GM12878 (cell line): ENCODE measurements around the gene ZBTB32. TPM values are rescaled to one million over a fixed set of nuclear protein-coding genes. Genes with fewer than 3 reads are reported as not detected.

Experiments
- ATAC-seq: fragments of 200-7000 bp; cut with Tn5 transposase; 3 replicates; pipeline ENCODE4 v1.9.1; 2020; ENCODE audit warnings: mild to moderate bottlenecking, moderate library complexity
- BruUV-seq: library from RNA; stranded (reverse); fragments of 400-500 nt; replicated peaks from 2 replicates; lab custom pipeline; 2021; lab: Mats Ljungman, UMichigan
- CTCF ChIA-PET: fragments of 300-600 bp; sonication (Branson Sonifier 250); formaldehyde crosslinking; extraction: SDS; loops from one replicate; lab custom pipeline; 2021; ENCODE audit warnings: inconsistent platforms; lab: Yijun Ruan, JAX
- POLR2A ChIA-PET: fragments of 350-600 bp; formaldehyde crosslinking; extraction: SDS; loops from one replicate; lab custom pipeline; 2021; ENCODE audit warnings: inconsistent platforms; lab: Charles Lee
- RAD21 ChIA-PET: fragments of 300-600 bp; sonication (Branson Sonifier 250); formaldehyde crosslinking; loops from one replicate; lab custom pipeline; 2023; ENCODE audit warnings: antibody characterized with exemption; ENCODE audit not compliant: unreplicated experiment; lab: Charles Lee
- SMC1A ChIA-PET: fragments of 300-600 bp; sonication (Branson Sonifier 250); formaldehyde crosslinking; loops from one replicate; lab custom pipeline; 2023; ENCODE audit not compliant: unreplicated experiment, uncharacterized antibody; lab: Charles Lee
- DNase-seq: peaks from one replicate; pipeline ENCODE4 v3.0.0-alpha.2; 2011; ENCODE audit warnings: low read depth, low spot score
- FAIRE-seq: peaks from 3 replicates; lab custom pipeline; 2011; peaks lifted over from hg19 to GRCh38; lab: Jason Lieb, UNC
- H2AFZ ChIP-seq: 2 replicates; pipeline ENCODE4 v1.6.0; 2011; ENCODE audit warnings: low read depth, low read length, control low read depth; ENCODE audit not compliant: control insufficient read depth
- H3K27ac ChIP-seq: 2 replicates; pipeline ENCODE4 v1.5.1; 2011; ENCODE audit warnings: control low read depth; ENCODE audit not compliant: control insufficient read depth, insufficient read depth
- H3K27me3 ChIP-seq, 2 experiments: replicated peaks in 1 of 2; 2 replicates each; pipeline versions ENCODE4 v1.6.0 to v1.6.1; 2011; ENCODE audit warnings: low read length in 1 of 2; ENCODE audit not compliant: control insufficient read depth in 2 of 2, insufficient read depth in 2 of 2
- H3K36me3 ChIP-seq, 2 experiments: 2 replicates each; pipeline ENCODE4 v1.5.1; 2011; ENCODE audit warnings: low read length in 1 of 2; ENCODE audit not compliant: control insufficient read depth in 2 of 2, insufficient read depth in 2 of 2
- H3K4me1 ChIP-seq: 2 replicates; pipeline ENCODE4 v1.6.1; 2011; ENCODE audit warnings: mild to moderate bottlenecking, low read length, moderate library complexity, mixed read lengths; ENCODE audit not compliant: control insufficient read depth, insufficient read depth
- H3K4me2 ChIP-seq: 2 replicates; pipeline ENCODE4 v1.6.0; 2011; ENCODE audit warnings: control low read depth; ENCODE audit not compliant: control insufficient read depth, insufficient read depth
- H3K4me3 ChIP-seq: fragments of 200-600 bp; sonication (generic); 2 replicates; pipeline ENCODE4 v1.5.1; 2016
- H3K79me2 ChIP-seq: 2 replicates; pipeline ENCODE4 v1.6.0; 2011; ENCODE audit warnings: low read length; ENCODE audit not compliant: control insufficient read depth, insufficient read depth
- H3K9ac ChIP-seq: 2 replicates; pipeline ENCODE4 v1.8.0; 2011; ENCODE audit warnings: low read length, control low read depth, mixed read lengths; ENCODE audit not compliant: control insufficient read depth, insufficient read depth
- H3K9me3 ChIP-seq: replicated peaks from 3 replicates; pipeline ENCODE4 v1.5.1; 2011; ENCODE audit warnings: mild to moderate bottlenecking, low read length; ENCODE audit not compliant: control insufficient read depth, insufficient read depth
- H4K20me1 ChIP-seq: 2 replicates; pipeline ENCODE4 v1.6.0; 2011; ENCODE audit not compliant: control insufficient read depth, insufficient read depth
- CHD4 ChIP-seq: fragments of 200-600 bp; sonication (generic); IDR thresholded peaks from 2 replicates; pipeline ENCODE4 v1.6.1; 2016; ENCODE audit warnings: mild to moderate bottlenecking
- FOS ChIP-seq: IDR thresholded peaks from 3 replicates; pipeline ENCODE4 v1.6.1; 2011; ENCODE audit warnings: borderline replicate concordance; ENCODE audit not compliant: insufficient read length; ENCODE audit errors: extremely low read depth
- MYB ChIP-seq: fragments of 150-350 bp; IDR thresholded peaks from 2 replicates; pipeline ENCODE4 v1.6.1; 2014; ENCODE audit warnings: mild to moderate bottlenecking, low read depth, low read length, borderline replicate concordance
- NR2F1 ChIP-seq: fragments of 450-650 bp; conservative IDR thresholded peaks from 2 replicates; pipeline ENCODE4 v1.6.1; 2017; ENCODE audit warnings: mild to moderate bottlenecking
- RAD51 ChIP-seq: fragments of 450-650 bp; IDR thresholded peaks from 2 replicates; pipeline ENCODE4 v1.6.1; 2016; ENCODE audit warnings: moderate library complexity, mild to moderate bottlenecking, inconsistent platforms
- RB1 ChIP-seq: fragments of 450-650 bp; formaldehyde crosslinking; IDR thresholded peaks from 2 replicates; pipeline ENCODE4 v1.6.1; 2017; ENCODE audit warnings: mild to moderate bottlenecking, borderline replicate concordance
- SREBF1 ChIP-seq: IDR thresholded peaks from 2 replicates; pipeline ENCODE4 v1.6.1; 2012; ENCODE audit warnings: mild to moderate bottlenecking, low read length
- TCF7 ChIP-seq: IDR thresholded peaks from 2 replicates; pipeline ENCODE4 v1.6.1; 2014; ENCODE audit warnings: antibody characterized with exemption, borderline replicate concordance
- WGBS: methylation state at CpG from one replicate; pipeline ENCODE4 v1.1.6; 2016; ENCODE audit warnings: low lambda C conversion rate; ENCODE audit not compliant: insufficient replicate concordance, insufficient coverage; ENCODE audit errors: missing lambda C conversion rate; 5-methylcytosine and 5-hydroxymethylcytosine counted together
- in situ Hi-C: fragments of 300-500 bp; cut with MboI; formaldehyde crosslinking; loops from 9 replicates; pipeline ENCODE4 v1.14.3; 2018; ENCODE audit warnings: mixed read lengths
- intact Hi-C: fragments of 100-400 bp; cut with micrococcal nuclease; formaldehyde crosslinking; loops from one replicate; pipeline ENCODE4 v1.14.2; 2022; ENCODE audit not compliant: unreplicated experiment
- polyA plus RNA-seq, 11 experiments: library from polyadenylated mRNA; depleted of rRNA in 4 of 11; unstranded in 6 of 11; stranded (reverse) in 5 of 11; fragments of >200 nt; fragmentation: Nextera tagmentation in 4 of 11; fragmentation: Illumina TruSeq in 1 of 11; extraction: Ambion mirVana in 4 of 11; extraction: Trizol in 1 of 11; gene quantifications; 1 replicate in 1 of 11; 2 replicates in 10 of 11; pipeline versions ENCODE4 v1.2.1 to v1.2.3, GENCODE V29; 2011 to 2016; ENCODE audit warnings: inconsistent platforms in 2 of 11, missing spikeins in 2 of 11, low read depth in 1 of 11
- total RNA-seq, 4 experiments: library from RNA; depleted of rRNA in 3 of 4; stranded (reverse); fragments of >200 nt in 3 of 4; fragmentation: Illumina TruSeq in 1 of 4; extraction: Trizol in 1 of 4; gene quantifications; 2 replicates each; pipeline versions ENCODE4 v1.2.1 to v1.2.3, GENCODE V29; 2013 to 2021
- TF ChIP-seq, protein P1 (sequence below): IDR thresholded peaks from 2 replicates; pipeline ENCODE4 v1.6.1; 2011; ENCODE audit warnings: low read depth, low read length, improper control_type of control experiment, borderline replicate concordance
- TF ChIP-seq, protein P2 (sequence below): fragments of 450-650 bp; IDR thresholded peaks from 2 replicates; pipeline ENCODE4 v1.6.1; 2017; ENCODE audit warnings: antibody characterized with exemption, mild to moderate bottlenecking, moderate library complexity
- TF ChIP-seq, protein P3 (sequence below): fragments of 450-650 bp; formaldehyde crosslinking; IDR thresholded peaks from 2 replicates; pipeline ENCODE4 v1.5.0; 2022; ENCODE audit warnings: mild to moderate bottlenecking, missing genetic modification characterization

ZBTB32 gene
- total and polyA plus RNA-seq, 10 of the 15 experiments (the other 5 are each of a cell fraction or from before 2014, with no cell fraction given) = 1.0 to 46.7 (median 16.0) TPM

DNA sequence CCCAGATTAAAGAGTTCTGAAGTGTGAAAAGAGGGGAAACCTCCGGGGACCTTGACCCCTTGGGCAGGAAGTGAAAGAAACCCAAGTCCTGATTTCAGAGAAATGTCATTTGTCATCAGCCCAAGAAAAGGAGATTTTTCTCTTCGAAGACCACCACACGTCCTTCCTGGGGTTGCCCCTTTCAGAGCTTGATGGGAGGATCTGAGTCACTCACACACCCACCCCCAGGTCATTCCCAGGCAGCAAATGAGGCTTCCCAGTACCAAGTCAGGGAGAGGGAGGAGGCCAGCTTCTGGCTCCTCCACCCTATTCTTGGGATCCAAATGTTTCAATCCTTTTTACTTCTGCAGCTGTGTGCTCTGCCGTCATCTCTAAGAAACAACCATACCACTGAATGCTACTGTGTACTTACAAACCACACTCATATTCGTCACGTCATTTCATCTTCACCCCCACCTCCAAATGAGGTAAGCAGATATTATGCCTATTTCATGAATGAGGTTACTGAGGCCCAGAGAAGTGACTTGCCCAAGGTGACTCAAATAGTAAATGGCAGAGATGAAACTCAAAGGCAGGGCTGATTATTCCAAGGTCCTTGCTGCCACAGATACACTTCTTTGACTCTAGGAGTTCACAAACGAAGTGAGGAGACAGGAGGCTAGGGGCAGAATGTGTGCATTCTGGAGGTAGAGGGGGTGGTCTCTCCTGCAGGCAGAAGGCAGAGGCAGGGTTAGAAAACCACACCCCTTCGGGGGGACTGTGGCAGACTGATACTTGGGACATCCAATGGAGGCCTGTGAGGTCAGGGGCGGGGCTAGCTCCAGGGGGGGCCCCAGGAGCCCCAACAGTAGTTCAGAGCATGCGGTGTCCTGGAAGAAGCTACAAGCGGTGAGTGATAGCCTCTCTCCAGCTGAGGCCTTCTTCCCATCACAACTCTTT is 8.5 kb downstream of the ZBTB32 start:
- intact Hi-C loops (loop anchor here (5.0 kb wide), 1 partner anchor 189 kb away; the partner anchor contains the start of genes HCST and NFKBID), in situ Hi-C loops (no loop called here)
- peak; percentile 32 for ATAC-seq
- Histone ChIP-seq H3K9me3 (no peaks in the 10 kb centered on the region), H3K79me2 (peaks cover 49% of the 10 kb centered on the region), H3K27ac (peak overlapping the region; percentile 95), H3K27me3 (no peaks in the 10 kb centered on the region), H3K9ac (peak overlapping the region; percentile 77), H3K4me2 (peak overlapping the region; percentile 99), H2AFZ (peak overlapping the region; percentile 8), H3K4me1 (peaks cover 43% of the 10 kb centered on the region), H4K20me1 (no peaks in the 10 kb centered on the region), H3K36me3 (no peaks in the 10 kb centered on the region; a peak in 1 of 4 replicates), H3K4me3 (peak overlapping the region; percentile 82)
- TSS peak; percentile 78 for BruUV-seq
- FAIRE-seq = peak; percentile 77
- ChIA-PET RAD21 (interaction anchor here (0.5 to 6.3 kb wide), 11 partner anchors 14 to 218 kb away, joined by 3 to 430 read pairs (median 7); partner anchors contain the start of genes IGFLR1, LIN37 and ZBTB32), POLR2A (interaction anchor here (0.5 to 12.1 kb wide), 14 partner anchors 14 to 367 kb away, joined by 3 to 516 read pairs (median 4); partner anchors contain the start of genes IGFLR1, LIN37, PSENEN and U2AF1L4), SMC1A (interaction anchor here (0.7 to 6.3 kb wide), 8 partner anchors 15 to 336 kb away, joined by 3 to 375 read pairs (median 5); partner anchors contain the start of genes COX6B1, IGFLR1, PSENEN and U2AF1L4), CTCF (interaction anchor here (1.1 to 7.3 kb wide), 8 partner anchors 11 to 196 kb away, joined by 3 to 271 read pairs (median 6); partner anchors contain the start of genes IGFLR1, PSENEN and U2AF1L4)
- DNase-seq = peak; percentile 82
- under 1% methylated on average over 11 of the region's 11 CpGs for WGBS
- TF ChIP-seq CHD4 (no peak), RAD51 (no peak), NR2F1 (peak; percentile 88), TCF7 (no peak), SREBF1 (no peak), MYB (no peak), RB1 (no peak), FOS (no peak)
- TF ChIP-seq, protein P1, sequence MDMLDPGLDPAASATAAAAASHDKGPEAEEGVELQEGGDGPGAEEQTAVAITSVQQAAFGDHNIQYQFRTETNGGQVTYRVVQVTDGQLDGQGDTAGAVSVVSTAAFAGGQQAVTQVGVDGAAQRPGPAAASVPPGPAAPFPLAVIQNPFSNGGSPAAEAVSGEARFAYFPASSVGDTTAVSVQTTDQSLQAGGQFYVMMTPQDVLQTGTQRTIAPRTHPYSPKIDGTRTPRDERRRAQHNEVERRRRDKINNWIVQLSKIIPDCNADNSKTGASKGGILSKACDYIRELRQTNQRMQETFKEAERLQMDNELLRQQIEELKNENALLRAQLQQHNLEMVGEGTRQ = no peak
- TF ChIP-seq, protein P2, sequence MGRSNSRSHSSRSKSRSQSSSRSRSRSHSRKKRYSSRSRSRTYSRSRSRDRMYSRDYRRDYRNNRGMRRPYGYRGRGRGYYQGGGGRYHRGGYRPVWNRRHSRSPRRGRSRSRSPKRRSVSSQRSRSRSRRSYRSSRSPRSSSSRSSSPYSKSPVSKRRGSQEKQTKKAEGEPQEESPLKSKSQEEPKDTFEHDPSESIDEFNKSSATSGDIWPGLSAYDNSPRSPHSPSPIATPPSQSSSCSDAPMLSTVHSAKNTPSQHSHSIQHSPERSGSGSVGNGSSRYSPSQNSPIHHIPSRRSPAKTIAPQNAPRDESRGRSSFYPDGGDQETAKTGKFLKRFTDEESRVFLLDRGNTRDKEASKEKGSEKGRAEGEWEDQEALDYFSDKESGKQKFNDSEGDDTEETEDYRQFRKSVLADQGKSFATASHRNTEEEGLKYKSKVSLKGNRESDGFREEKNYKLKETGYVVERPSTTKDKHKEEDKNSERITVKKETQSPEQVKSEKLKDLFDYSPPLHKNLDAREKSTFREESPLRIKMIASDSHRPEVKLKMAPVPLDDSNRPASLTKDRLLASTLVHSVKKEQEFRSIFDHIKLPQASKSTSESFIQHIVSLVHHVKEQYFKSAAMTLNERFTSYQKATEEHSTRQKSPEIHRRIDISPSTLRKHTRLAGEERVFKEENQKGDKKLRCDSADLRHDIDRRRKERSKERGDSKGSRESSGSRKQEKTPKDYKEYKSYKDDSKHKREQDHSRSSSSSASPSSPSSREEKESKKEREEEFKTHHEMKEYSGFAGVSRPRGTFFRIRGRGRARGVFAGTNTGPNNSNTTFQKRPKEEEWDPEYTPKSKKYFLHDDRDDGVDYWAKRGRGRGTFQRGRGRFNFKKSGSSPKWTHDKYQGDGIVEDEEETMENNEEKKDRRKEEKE = no peak
- TF ChIP-seq, protein P3, sequence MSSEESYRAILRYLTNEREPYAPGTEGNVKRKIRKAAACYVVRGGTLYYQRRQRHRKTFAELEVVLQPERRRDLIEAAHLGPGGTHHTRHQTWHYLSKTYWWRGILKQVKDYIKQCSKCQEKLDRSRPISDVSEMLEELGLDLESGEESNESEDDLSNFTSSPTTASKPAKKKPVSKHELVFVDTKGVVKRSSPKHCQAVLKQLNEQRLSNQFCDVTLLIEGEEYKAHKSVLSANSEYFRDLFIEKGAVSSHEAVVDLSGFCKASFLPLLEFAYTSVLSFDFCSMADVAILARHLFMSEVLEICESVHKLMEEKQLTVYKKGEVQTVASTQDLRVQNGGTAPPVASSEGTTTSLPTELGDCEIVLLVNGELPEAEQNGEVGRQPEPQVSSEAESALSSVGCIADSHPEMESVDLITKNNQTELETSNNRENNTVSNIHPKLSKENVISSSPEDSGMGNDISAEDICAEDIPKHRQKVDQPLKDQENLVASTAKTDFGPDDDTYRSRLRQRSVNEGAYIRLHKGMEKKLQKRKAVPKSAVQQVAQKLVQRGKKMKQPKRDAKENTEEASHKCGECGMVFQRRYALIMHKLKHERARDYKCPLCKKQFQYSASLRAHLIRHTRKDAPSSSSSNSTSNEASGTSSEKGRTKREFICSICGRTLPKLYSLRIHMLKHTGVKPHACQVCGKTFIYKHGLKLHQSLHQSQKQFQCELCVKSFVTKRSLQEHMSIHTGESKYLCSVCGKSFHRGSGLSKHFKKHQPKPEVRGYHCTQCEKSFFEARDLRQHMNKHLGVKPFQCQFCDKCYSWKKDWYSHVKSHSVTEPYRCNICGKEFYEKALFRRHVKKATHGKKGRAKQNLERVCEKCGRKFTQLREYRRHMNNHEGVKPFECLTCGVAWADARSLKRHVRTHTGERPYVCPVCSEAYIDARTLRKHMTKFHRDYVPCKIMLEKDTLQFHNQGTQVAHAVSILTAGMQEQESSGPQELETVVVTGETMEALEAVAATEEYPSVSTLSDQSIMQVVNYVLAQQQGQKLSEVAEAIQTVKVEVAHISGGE = no peak
